HepG2 (cell line): ENCODE results near the gene ACBD6. TPM values are rescaled to one million over a fixed set of nuclear protein-coding genes. Genes with fewer than 3 reads are reported as not detected.
A peak's percentile ranks its signal among the peaks of the same experiment; 100 is the strongest.

Experiments
- ARID5B ChIP-seq: IDR thresholded peaks from 2 replicates; pipeline ENCODE4 v1.4.0; 2020; ENCODE audit warnings: mild to moderate bottlenecking, missing genetic modification reagents
- CCAR2 ChIP-seq: fragments of 200-400 bp; formaldehyde crosslinking; optimal IDR thresholded peaks from 2 replicates; pipeline ENCODE3; 2018; ENCODE audit warnings: low read depth, mild to moderate bottlenecking, low read length, moderate library complexity
- CERS6 ChIP-seq: sonication (generic); formaldehyde crosslinking; IDR thresholded peaks from 2 replicates; pipeline ENCODE4 v1.5.0; 2020; ENCODE audit warnings: missing genetic modification reagents
- DDIT3 ChIP-seq: sonication (generic); formaldehyde crosslinking; IDR thresholded peaks from 2 replicates; pipeline ENCODE4 v1.4.0; 2020; ENCODE audit warnings: mild to moderate bottlenecking, missing genetic modification reagents
- ESRRA ChIP-seq: sonication (generic); formaldehyde crosslinking; IDR thresholded peaks from 2 replicates; pipeline ENCODE4 v1.5.1; 2020; ENCODE audit warnings: mild to moderate bottlenecking, low read depth, missing genetic modification reagents
- EZH2 ChIP-seq: conservative IDR thresholded peaks from 2 replicates; pipeline ENCODE4 v1.6.1; 2012; ENCODE audit warnings: mild to moderate bottlenecking, low read depth, low read length, moderate library complexity
- GRHL1 ChIP-seq: sonication (generic); formaldehyde crosslinking; conservative IDR thresholded peaks from 2 replicates; pipeline ENCODE4 v1.8.0; 2022; ENCODE audit warnings: missing genetic modification reagents
- HIC2 ChIP-seq: sonication (generic); formaldehyde crosslinking; IDR thresholded peaks from 2 replicates; pipeline ENCODE4 v1.9.0; 2022; ENCODE audit warnings: low read depth, missing genetic modification reagents
- NFE2L1 ChIP-seq: sonication (generic); formaldehyde crosslinking; IDR thresholded peaks from 2 replicates; pipeline ENCODE4 v1.4.0; 2020; ENCODE audit warnings: missing genetic modification reagents, mild to moderate bottlenecking, borderline replicate concordance
- RBM22 ChIP-seq: fragments of 200-400 bp; formaldehyde crosslinking; optimal IDR thresholded peaks from 2 replicates; pipeline ENCODE3; 2017; ENCODE audit warnings: mild to moderate bottlenecking, low read length, moderate library complexity
- SALL2 ChIP-seq: sonication (generic); formaldehyde crosslinking; IDR thresholded peaks from 2 replicates; pipeline ENCODE4 v1.8.1; 2023; ENCODE audit warnings: mild to moderate bottlenecking, missing genetic modification reagents, inconsistent platforms
- TAF15 ChIP-seq: fragments of 200-400 bp; formaldehyde crosslinking; IDR thresholded peaks from one replicate; pipeline ENCODE4 v1.6.1; 2018; ENCODE audit warnings: mild to moderate bottlenecking, low read depth, low read length; ENCODE audit not compliant: poor library complexity, severe bottlenecking
- TBP ChIP-seq: sonication (generic); formaldehyde crosslinking; IDR thresholded peaks from 2 replicates; pipeline ENCODE4 v1.5.0; 2020; ENCODE audit warnings: missing genetic modification reagents
- ZFX ChIP-seq: sonication (generic); formaldehyde crosslinking; IDR thresholded peaks from 2 replicates; pipeline ENCODE4 v1.4.0; 2020; ENCODE audit warnings: mild to moderate bottlenecking, low read depth, missing genetic modification reagents, moderate library complexity
- ZNF30 ChIP-seq: sonication (generic); formaldehyde crosslinking; IDR thresholded peaks from 2 replicates; pipeline ENCODE4 v1.5.0; 2020; ENCODE audit warnings: mild to moderate bottlenecking, missing genetic modification reagents
- ZNF513 ChIP-seq: sonication (generic); formaldehyde crosslinking; conservative IDR thresholded peaks from 2 replicates; pipeline ENCODE4 v1.5.0; 2020; ENCODE audit warnings: missing genetic modification reagents
- ZNF652 ChIP-seq: IDR thresholded peaks from 2 replicates; pipeline ENCODE4 v1.6.1; 2016; ENCODE audit warnings: low read depth, borderline replicate concordance
- ZNF782 ChIP-seq: sonication (generic); formaldehyde crosslinking; IDR thresholded peaks from 2 replicates; pipeline ENCODE4 v1.4.0; 2020; ENCODE audit warnings: missing genetic modification reagents, mild to moderate bottlenecking, borderline replicate concordance
- ZSCAN25 ChIP-seq: sonication (generic); formaldehyde crosslinking; IDR thresholded peaks from 2 replicates; pipeline ENCODE4 v1.8.0; 2022; ENCODE audit warnings: mild to moderate bottlenecking, missing genetic modification reagents
- polyA plus RNA-seq, 8 experiments: library from polyadenylated mRNA; depleted of rRNA in 3 of 8; stranded (reverse) in 7 of 8; unstranded in 1 of 8; fragments of >200 nt; fragmentation: Illumina TruSeq in 4 of 8; extraction: Trizol in 4 of 8; gene quantifications; 2 replicates each; pipeline versions ENCODE4 v1.2.1 to v1.2.3, GENCODE V29; 2011 to 2016; ENCODE audit warnings: low read depth in 4 of 8, missing spikeins in 1 of 8, mixed read lengths in 1 of 8; ENCODE audit not compliant: insufficient read depth in 1 of 8
- total RNA-seq, 5 experiments: library from RNA; depleted of rRNA; stranded (reverse); fragments of >200 nt; fragmentation: Illumina TruSeq; extraction: Trizol; gene quantifications; 2 replicates each; pipeline ENCODE4 v1.2.3, GENCODE V29; 2016; ENCODE audit warnings: low read depth in 1 of 5

Gene ACBD6
- total and polyA plus RNA-seq, 2 of the 13 experiments (the other 11 are each of a cell fraction or from before 2014, with no cell fraction given), result 33.5 to 47.2 TPM

- TF ChIP-seq GRHL1 (CRISPR knock-in tag) (no peak), ARID5B (CRISPR knock-in tag) (peak; percentile 39; the same call in 1 of the 2 replicates), CERS6 (CRISPR knock-in tag) (no peak), NFE2L1 (CRISPR knock-in tag) (no peak), ZNF652 (no peak; the same call in 1 of the 2 replicates), TBP (CRISPR knock-in tag) (no peak), ZNF30 (CRISPR knock-in tag) (no peak), ZFX (CRISPR knock-in tag) (peak; percentile 25; the same call in 1 of the 2 replicates), ZNF513 (CRISPR knock-in tag) (no peak), HIC2 (CRISPR knock-in tag) (peak; percentile 98), CCAR2 (no peak), RBM22 (no peak), ESRRA (CRISPR knock-in tag) (no peak), SALL2 (CRISPR knock-in tag) (no peak), DDIT3 (CRISPR knock-in tag) (no peak), EZH2 (no peak), TAF15 (no peak), ZSCAN25 (peak; percentile 99), ZNF782 (CRISPR knock-in tag) (no peak)
These were observed 257.5 kb downstream of the ACBD6 start (continued) for GRCh38 chr1:180244840-180245239.
